SK-N-SH (cell line): Measurements from ENCODE around the gene NPIPB12.
"Not testable (repeated sequence)": the region's sequence is repeated elsewhere in the genome, so short reads cannot be mapped to it uniquely, and the experiment has no call there.

Experiments used
- CHD2 ChIP-seq: fragments of 150-350 bp; IDR thresholded peaks from 2 replicates; pipeline ENCODE4 v1.6.1; 2018; ENCODE audit warnings: low read length; ENCODE audit not compliant: partially characterized antibody
- EZH2phosphoT487 ChIP-seq: fragments of 200-600 bp; sonication (generic); IDR thresholded peaks from 2 replicates; pipeline ENCODE4 v1.6.1; 2017; ENCODE audit warnings: low read depth, mixed run types, mild to moderate bottlenecking, antibody characterized with exemption, moderate library complexity, borderline replicate concordance
- GABPA ChIP-seq: IDR thresholded peaks from 2 replicates; pipeline ENCODE4 v1.4.0; 2012; ENCODE audit warnings: low read depth, mild to moderate bottlenecking
- MEF2A ChIP-seq: IDR thresholded peaks from 2 replicates; pipeline ENCODE4 v1.4.0; 2012; ENCODE audit warnings: low read depth, borderline replicate concordance
- POLR2AphosphoS5 ChIP-seq: IDR thresholded peaks from 2 replicates; pipeline ENCODE4 v1.6.1; 2012; ENCODE audit warnings: low read depth, low read length
- TAF1 ChIP-seq: IDR thresholded peaks from 2 replicates; pipeline ENCODE4 v1.6.1; 2012; ENCODE audit warnings: low read depth, mild to moderate bottlenecking, low read length, moderate library complexity, borderline replicate concordance
- TCF12 ChIP-seq: IDR thresholded peaks from 2 replicates; pipeline ENCODE4 v1.4.0; 2012
- TEAD4 ChIP-seq: IDR thresholded peaks from 2 replicates; pipeline ENCODE4 v1.4.0; 2012; ENCODE audit warnings: mild to moderate bottlenecking, borderline replicate concordance; ENCODE audit not compliant: insufficient read depth
- YY1 ChIP-seq: IDR thresholded peaks from 2 replicates; pipeline ENCODE4 v1.4.0; 2012; ENCODE audit warnings: low read depth, mild to moderate bottlenecking
- TF ChIP-seq, protein P1 (sequence below): IDR thresholded peaks from 2 replicates; pipeline ENCODE4 v1.4.0; 2012; ENCODE audit warnings: low read depth, borderline replicate concordance
- TF ChIP-seq, protein P2 (sequence below): fragments of 200-600 bp; sonication (generic); IDR thresholded peaks from 2 replicates; pipeline ENCODE4 v1.6.1; 2017; ENCODE audit warnings: antibody characterized with exemption, mild to moderate bottlenecking, moderate library complexity
- TF ChIP-seq, protein P3 (sequence below): IDR thresholded peaks from 2 replicates; pipeline ENCODE4 v1.6.1; 2012; ENCODE audit warnings: mild to moderate bottlenecking, low read depth, low read length, moderate library complexity
- TF ChIP-seq, protein P4 (sequence below): IDR thresholded peaks from 2 replicates; pipeline ENCODE4 v1.4.0; 2012; ENCODE audit warnings: low read depth

DNA sequence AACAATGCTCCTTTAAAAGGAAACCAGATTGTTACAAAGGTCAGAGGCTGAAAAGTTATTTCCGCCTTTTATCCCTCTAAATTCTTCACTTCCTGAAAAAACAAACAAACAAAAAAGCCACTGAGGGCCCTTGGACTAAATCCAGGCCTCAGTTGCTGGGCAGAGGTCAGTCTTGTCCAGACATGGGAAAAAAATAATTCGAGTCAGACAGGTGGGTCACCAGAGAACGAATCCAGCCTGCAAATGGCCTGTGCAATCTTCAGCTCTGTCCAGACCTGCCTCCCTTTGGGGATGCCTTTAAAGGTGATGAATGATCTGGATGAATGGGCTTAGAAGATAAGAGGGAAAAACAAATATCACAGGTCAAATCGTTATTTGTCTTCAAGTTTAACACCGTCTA, 15.3 kb upstream of the NPIPB12 start:
- TF ChIP-seq, protein P1, sequence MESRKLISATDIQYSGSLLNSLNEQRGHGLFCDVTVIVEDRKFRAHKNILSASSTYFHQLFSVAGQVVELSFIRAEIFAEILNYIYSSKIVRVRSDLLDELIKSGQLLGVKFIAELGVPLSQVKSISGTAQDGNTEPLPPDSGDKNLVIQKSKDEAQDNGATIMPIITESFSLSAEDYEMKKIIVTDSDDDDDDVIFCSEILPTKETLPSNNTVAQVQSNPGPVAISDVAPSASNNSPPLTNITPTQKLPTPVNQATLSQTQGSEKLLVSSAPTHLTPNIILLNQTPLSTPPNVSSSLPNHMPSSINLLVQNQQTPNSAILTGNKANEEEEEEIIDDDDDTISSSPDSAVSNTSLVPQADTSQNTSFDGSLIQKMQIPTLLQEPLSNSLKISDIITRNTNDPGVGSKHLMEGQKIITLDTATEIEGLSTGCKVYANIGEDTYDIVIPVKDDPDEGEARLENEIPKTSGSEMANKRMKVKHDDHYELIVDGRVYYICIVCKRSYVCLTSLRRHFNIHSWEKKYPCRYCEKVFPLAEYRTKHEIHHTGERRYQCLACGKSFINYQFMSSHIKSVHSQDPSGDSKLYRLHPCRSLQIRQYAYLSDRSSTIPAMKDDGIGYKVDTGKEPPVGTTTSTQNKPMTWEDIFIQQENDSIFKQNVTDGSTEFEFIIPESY = not testable (repeated sequence)
- TF ChIP-seq, protein P2, sequence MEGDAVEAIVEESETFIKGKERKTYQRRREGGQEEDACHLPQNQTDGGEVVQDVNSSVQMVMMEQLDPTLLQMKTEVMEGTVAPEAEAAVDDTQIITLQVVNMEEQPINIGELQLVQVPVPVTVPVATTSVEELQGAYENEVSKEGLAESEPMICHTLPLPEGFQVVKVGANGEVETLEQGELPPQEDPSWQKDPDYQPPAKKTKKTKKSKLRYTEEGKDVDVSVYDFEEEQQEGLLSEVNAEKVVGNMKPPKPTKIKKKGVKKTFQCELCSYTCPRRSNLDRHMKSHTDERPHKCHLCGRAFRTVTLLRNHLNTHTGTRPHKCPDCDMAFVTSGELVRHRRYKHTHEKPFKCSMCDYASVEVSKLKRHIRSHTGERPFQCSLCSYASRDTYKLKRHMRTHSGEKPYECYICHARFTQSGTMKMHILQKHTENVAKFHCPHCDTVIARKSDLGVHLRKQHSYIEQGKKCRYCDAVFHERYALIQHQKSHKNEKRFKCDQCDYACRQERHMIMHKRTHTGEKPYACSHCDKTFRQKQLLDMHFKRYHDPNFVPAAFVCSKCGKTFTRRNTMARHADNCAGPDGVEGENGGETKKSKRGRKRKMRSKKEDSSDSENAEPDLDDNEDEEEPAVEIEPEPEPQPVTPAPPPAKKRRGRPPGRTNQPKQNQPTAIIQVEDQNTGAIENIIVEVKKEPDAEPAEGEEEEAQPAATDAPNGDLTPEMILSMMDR = not testable (repeated sequence)
- TF ChIP-seq, protein P3, sequence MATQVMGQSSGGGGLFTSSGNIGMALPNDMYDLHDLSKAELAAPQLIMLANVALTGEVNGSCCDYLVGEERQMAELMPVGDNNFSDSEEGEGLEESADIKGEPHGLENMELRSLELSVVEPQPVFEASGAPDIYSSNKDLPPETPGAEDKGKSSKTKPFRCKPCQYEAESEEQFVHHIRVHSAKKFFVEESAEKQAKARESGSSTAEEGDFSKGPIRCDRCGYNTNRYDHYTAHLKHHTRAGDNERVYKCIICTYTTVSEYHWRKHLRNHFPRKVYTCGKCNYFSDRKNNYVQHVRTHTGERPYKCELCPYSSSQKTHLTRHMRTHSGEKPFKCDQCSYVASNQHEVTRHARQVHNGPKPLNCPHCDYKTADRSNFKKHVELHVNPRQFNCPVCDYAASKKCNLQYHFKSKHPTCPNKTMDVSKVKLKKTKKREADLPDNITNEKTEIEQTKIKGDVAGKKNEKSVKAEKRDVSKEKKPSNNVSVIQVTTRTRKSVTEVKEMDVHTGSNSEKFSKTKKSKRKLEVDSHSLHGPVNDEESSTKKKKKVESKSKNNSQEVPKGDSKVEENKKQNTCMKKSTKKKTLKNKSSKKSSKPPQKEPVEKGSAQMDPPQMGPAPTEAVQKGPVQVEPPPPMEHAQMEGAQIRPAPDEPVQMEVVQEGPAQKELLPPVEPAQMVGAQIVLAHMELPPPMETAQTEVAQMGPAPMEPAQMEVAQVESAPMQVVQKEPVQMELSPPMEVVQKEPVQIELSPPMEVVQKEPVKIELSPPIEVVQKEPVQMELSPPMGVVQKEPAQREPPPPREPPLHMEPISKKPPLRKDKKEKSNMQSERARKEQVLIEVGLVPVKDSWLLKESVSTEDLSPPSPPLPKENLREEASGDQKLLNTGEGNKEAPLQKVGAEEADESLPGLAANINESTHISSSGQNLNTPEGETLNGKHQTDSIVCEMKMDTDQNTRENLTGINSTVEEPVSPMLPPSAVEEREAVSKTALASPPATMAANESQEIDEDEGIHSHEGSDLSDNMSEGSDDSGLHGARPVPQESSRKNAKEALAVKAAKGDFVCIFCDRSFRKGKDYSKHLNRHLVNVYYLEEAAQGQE = not testable (repeated sequence)
- not testable (repeated sequence) for TF ChIP-seq CHD2, TEAD4, POLR2AphosphoS5, MEF2A, TAF1, EZH2phosphoT487, TCF12, GABPA, YY1
- TF ChIP-seq, protein P4, sequence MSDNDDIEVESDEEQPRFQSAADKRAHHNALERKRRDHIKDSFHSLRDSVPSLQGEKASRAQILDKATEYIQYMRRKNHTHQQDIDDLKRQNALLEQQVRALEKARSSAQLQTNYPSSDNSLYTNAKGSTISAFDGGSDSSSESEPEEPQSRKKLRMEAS = not testable (repeated sequence)
